RKO (cell line): ENCODE measurements around the gene DDX3X.
"Not testable (repeated sequence)": the region's sequence is repeated elsewhere in the genome, so short reads cannot be mapped to it uniquely, and the experiment has no call there.

Source experiments
- DNase-seq: peaks from one replicate; pipeline ENCODE4 v3.0.0-alpha.2; 2016; ENCODE audit warnings: low spot score

The DDX3X gene

GRCh38 chrX:41333744-41334362 is at the start of gene DDX3X:
Gene DDX3X (plus strand): TSS chrX:41334162. CDS start chrX:41334253, 91 bp downstream.
- peak; percentile 91 for DNase-seq

DNA sequence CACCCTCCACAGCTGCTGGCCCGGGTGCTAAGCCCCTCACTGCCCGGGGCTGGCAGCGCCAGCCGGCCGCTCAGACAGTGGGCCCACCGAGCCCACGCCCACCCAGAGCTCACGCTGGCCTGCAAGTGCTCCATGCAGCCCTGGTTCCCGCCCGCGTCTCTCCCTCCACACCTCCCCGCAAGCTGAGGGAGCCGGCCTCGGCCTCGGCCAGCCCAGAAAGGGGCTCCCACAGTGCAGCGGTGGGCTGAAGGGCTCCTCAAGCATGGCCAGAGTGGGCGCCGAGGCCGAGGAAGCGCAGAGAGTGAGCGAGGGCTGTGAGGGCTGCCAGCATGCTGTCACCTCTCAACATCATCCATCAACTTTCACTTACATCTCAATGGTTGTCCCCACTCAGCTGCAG is 48.0 kb upstream of the DDX3X start:
- not testable (repeated sequence) for DNase-seq

- DNase-seq, result no peak
Measured at GRCh38 chrX:41288641-41289040, 45.3 kb upstream of the DDX3X start.

- DNase-seq, result no peak
Measured at GRCh38 chrX:41289095-41289494, 44.9 kb upstream of the DDX3X start.

GRCh38 chrX:41291309-41291708 is 42.7 kb upstream of the DDX3X start:
- no peak for DNase-seq

DNA sequence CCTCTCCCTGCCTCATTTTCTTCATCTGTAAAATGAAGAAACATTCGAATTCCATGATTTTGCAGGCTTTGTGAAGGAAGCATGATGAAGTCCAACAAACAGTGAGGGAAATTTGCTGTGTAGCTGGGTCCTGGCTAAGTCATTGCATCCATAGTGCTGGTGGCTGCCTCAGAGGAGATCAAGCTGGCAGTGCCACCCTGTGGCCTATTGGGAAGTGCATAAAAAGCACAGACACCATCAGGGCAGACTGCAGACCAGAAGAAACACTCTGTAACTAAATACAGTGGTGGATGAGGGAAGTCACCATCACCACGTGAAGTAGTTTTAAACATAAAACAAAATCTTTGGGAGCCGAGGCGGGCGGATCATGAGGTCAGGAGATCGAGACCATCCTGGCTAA is 40.7 kb upstream of the DDX3X start:
- peak; percentile 44 for DNase-seq

GRCh38 chrX:41300758-41301437 is 33.1 kb upstream of the DDX3X start:
- no peak for DNase-seq

DNA sequence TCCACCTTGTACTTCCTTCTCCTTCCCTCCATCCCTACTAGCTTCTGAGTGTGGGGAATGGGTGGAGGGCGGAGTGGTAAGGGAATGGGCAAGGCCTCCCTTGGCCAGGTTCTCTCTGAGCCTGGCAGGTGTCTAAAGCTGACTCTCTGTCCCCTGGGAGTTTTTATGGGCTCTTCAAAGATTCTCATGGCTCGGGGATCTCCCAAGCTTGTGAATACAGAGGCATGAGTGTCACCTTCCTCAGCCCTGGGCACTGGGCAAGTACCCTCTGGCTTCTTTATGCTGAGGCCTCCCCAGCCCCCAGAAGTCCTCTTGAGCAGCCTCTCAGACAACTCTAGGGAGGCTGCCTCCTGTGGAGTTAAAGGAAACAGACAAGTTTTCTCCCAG is 32.5 kb upstream of the DDX3X start:
- no peak for DNase-seq

DNA sequence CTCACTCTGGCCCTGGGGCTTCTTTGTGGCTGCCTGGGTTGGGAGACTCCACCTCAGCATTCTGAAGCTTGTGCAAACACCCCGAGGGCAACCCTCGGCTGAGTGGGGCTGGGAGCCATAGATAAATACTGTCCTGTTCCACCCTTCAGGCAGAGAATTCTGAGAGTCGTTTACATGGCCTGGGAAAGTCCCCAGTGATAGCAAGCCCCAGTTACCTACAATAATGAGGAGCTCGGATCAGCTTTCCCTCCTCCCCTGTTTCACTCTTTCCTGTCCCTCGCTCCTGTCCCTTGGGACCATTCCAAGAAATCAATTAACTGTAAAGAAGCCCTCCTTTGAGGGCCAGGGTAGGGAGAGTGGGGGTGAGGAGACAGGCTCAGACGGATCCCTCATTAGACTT is 31.6 kb upstream of the DDX3X start:
- DNase-seq, result no peak

- no peak for DNase-seq
Measured at GRCh38 chrX:41303013-41303412, 30.9 kb upstream of the DDX3X start.

DNA sequence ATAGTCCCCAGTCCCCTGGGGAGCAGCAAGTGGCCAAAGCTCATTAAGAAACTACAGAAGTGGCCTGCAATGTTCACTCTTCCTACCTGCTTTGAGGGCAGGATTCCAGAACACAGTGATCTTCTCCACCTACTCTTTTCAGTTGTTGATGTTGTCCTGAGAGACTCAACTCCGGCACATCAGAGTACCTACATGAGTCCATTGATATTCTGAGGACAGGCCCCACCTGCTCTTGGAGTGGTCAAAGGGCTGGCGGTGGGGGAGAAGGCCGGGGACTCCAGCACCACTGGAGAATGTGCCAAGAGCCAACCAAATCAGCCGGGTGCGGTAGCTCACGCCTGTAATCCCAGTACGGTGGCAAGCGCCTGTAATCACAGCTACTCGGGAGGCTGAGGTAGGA is 29.8 kb upstream of the DDX3X start:
- no peak for DNase-seq

DNA sequence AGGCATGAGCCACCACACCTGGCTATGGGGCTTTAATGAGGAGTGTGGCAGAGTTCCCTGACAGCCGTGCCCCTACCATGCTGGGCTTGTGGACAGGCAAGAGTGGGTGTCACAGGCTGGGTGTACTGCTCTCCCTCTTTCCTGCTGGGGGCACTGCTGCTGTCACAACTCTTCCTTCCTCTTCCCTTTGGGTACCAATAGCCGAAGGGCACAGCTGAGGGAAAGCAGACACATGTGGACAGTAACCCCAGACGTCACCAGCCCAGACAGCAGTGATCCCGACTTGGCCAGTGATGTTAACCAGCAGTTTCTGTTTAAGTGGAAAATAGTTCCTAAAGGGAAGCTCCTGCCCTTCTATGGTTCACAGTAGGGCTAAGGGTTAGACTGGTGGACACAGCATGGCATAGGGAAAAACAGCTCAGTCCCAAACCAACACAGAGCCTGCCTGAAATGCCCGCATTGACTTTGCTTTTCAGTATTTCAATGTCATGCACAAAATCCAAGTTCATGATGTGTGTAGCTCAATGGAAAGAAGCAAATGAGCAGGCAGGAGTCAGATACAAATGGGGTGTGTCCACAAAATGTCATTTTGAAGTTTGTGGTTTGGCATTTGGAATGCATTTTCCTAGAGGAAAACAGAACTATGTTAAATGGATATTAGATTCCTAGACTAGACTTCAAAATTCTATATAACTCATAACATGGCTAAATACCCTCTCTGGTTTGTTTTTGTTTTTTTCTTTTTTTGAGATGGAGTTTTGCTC is 24.9 kb upstream of the DDX3X start:
- no peak for DNase-seq

GRCh38 chrX:41312786-41313185 is 21.2 kb upstream of the DDX3X start:
- no peak for DNase-seq

GRCh38 chrX:41313419-41313818 is 20.5 kb upstream of the DDX3X start:
- DNase-seq, result peak; percentile 65

DNA sequence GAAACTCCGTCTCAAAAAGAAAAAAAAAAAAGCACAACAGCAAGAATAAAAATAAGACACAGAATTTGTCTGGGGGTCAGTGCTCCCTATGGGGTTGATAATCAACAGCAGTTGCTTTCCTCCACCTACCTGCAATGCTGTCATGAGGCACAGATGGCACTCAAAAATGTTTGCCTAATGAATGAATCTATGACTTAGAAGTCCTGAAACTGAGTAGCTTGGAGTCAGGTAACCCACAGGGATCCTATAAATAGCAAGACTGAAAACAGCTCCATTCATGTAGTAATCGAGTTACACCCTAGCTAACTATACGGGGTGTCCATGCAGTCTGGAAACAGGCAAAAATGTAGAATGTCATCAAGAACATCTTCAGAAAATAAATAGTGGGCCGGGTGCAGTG is 19.8 kb upstream of the DDX3X start:
- no peak for DNase-seq

- DNase-seq, result no peak
Measured at GRCh38 chrX:41314881-41315280, 19.1 kb upstream of the DDX3X start.

- not testable (repeated sequence) for DNase-seq
Measured at GRCh38 chrX:41316266-41316665, 17.7 kb upstream of the DDX3X start.

- no peak for DNase-seq
Measured at GRCh38 chrX:41317477-41318208, 16.3 kb upstream of the DDX3X start.

DNA sequence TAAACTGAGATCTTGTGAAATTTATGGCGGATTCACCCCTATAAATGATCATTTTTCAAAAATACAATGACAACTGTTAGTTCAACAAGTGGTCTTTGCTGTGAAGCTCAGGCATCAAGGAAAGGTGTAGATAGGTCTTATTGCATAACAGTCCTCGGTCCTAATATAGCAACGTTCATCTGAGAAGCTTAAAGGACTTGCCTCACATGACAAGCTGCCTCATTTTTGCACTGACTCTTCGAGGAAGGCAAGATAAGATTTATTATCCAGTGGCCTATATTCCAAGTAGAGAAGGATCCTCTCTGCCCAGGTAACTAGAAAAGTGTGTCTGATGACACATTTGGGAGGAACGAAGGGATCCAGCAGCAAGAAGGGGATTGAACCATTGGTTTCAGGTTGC is 13.6 kb upstream of the DDX3X start:
- no peak for DNase-seq

GRCh38 chrX:41322821-41323603 is 10.9 kb upstream of the DDX3X start:
- no peak for DNase-seq

DNA sequence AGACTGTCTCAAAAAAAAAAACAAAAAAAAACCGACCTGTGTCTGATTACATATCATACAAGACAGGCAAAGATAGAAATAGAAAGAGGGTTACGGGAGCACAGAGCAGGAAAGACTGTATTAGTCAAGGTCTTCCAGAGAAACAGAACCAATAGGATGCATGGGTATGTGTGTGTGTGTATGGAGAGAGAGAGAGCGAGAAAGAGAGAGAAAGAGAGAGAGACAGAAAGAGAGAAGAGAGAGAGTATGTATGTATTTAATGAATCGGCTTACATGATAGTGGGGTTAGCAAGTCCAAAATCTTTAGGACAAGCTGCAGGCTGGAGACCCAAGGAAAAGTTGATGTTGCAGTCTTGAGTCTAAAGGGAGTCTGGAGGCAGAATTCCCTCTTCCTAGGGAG is 7.5 kb upstream of the DDX3X start:
- no peak for DNase-seq

DNA sequence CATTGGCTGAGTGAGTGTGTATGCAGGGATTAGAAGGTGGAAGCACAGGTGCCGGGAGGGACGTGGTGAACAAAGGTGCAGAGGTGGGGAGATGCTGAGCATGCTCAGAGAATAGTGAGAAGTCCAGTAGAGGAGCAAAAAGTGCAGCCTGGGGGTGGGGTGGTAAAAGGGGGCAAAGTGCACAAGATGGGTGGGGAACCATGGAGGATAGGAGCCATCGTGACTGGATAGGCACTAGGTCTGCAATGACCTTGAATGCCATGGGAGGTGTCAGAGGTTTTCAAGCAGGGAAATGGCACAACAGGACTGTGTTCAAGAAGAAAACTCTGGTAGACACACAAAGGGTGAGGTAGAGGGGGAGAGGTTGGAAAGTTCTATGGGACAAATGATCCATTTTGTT is 6.6 kb upstream of the DDX3X start:
- no peak for DNase-seq
